Kidney epithelial cell (primary cell): Measurements from ENCODE around the gene PDCD4. TPM values are rescaled to one million over a fixed set of nuclear protein-coding genes. Genes with fewer than 3 reads are reported as not detected.

Source experiments
- DNase-seq: peaks from one replicate; pipeline ENCODE4 v3.0.0-alpha.2; 2010; ENCODE audit warnings: low read depth
- H3K27me3 ChIP-seq: 2 replicates; pipeline ENCODE4 v1.6.0; 2011; ENCODE audit warnings: low read length; ENCODE audit not compliant: control insufficient read depth, insufficient read depth
- H3K36me3 ChIP-seq: 2 replicates; pipeline ENCODE4 v1.5.1; 2011; ENCODE audit warnings: low read length; ENCODE audit not compliant: control insufficient read depth, insufficient read depth
- H3K4me3 ChIP-seq: 2 replicates; pipeline ENCODE4 v1.5.1; 2011; ENCODE audit warnings: low read depth, mild to moderate bottlenecking, control low read depth, low read length
- total RNA-seq: library from RNA; depleted of rRNA; stranded (reverse); fragments of >200 nt; gene quantifications from 2 replicates; pipeline ENCODE4 v1.2.3, GENCODE V29; 2015
- TF ChIP-seq, protein P1 (sequence below): IDR thresholded peaks from 2 replicates; pipeline ENCODE4 v1.5.1; 2011; ENCODE audit warnings: mild to moderate bottlenecking, moderate library complexity, low read length, control low read depth, inconsistent platforms; ENCODE audit not compliant: insufficient read depth, poor library complexity, severe bottlenecking

The PDCD4 gene
- total RNA-seq, 1 donor from 2014 or later, result 35.7 TPM

DNA sequence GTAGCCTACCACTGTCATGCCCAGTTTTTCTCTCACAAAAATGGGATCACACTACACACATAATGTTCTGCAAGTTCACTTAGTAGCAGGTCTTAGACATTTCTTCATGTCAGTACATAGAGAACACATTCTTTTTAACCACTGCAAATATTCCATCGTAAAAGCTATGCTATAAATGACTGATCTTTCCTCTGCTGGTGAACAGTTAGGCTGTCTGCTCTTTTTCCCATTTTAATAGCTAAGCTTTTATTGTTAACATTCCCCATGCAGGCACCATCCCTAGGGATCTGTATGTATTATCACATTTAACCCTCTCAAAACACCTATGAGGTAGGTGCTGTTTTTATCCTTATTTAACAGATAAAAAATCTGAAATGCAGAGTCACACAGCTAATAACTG is 46.2 kb upstream of the PDCD4 start:
- TF ChIP-seq, protein P1, sequence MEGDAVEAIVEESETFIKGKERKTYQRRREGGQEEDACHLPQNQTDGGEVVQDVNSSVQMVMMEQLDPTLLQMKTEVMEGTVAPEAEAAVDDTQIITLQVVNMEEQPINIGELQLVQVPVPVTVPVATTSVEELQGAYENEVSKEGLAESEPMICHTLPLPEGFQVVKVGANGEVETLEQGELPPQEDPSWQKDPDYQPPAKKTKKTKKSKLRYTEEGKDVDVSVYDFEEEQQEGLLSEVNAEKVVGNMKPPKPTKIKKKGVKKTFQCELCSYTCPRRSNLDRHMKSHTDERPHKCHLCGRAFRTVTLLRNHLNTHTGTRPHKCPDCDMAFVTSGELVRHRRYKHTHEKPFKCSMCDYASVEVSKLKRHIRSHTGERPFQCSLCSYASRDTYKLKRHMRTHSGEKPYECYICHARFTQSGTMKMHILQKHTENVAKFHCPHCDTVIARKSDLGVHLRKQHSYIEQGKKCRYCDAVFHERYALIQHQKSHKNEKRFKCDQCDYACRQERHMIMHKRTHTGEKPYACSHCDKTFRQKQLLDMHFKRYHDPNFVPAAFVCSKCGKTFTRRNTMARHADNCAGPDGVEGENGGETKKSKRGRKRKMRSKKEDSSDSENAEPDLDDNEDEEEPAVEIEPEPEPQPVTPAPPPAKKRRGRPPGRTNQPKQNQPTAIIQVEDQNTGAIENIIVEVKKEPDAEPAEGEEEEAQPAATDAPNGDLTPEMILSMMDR, result no peak
- Histone ChIP-seq H3K27me3 (no peaks in the 10 kb centered on the region), H3K4me3 (no peak overlapping the region), H3K36me3 (no peaks in the 10 kb centered on the region)
- no peak for DNase-seq

DNA sequence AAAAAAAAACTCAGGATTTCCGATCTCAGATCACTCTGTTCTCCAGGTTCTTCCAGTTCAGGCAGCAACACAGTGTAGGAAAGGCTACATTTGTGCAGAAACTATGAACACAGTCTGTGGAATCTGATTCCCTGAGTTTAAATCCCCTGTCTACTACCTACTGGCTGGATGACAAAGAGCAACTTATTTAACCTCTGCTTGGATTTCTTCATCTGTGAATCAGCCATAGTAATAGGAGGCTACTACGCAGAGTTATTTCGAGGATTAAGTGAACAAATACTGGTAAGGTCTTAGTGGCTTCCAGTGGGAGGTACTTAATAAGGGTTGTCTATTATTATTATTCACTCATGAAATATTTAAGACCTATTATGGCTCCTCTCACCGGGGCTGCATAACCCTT is 44.3 kb upstream of the PDCD4 start:
- no peak for DNase-seq
- no peak overlapping the region for H3K4me3 ChIP-seq
- TF ChIP-seq, protein P1, result no peak
- no peaks in the 10 kb centered on the region for H3K27me3 ChIP-seq
- H3K36me3 ChIP-seq, result no peaks in the 10 kb centered on the region

DNA sequence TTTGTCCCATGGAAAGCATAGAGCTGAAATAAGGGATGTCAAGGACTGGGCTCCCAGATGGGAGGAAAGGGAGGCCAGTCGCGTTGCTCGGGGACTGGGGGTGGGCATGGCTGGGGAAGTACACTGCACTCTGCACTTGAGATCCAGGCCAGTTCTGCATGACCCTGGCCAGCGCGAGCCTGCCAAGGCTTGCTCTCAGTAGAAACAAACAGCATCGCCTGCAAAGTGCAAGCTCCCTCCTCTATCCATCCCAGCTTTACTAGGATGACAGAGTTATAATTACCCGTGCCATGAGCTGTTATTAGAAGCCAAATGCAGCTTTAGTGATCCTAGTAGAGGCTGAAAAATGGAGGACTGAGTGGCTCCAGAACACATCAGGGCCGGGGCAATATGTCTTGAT is 43.9 kb upstream of the PDCD4 start:
- H3K4me3 ChIP-seq, result no peak overlapping the region
- TF ChIP-seq, protein P1, result no peak

DNA sequence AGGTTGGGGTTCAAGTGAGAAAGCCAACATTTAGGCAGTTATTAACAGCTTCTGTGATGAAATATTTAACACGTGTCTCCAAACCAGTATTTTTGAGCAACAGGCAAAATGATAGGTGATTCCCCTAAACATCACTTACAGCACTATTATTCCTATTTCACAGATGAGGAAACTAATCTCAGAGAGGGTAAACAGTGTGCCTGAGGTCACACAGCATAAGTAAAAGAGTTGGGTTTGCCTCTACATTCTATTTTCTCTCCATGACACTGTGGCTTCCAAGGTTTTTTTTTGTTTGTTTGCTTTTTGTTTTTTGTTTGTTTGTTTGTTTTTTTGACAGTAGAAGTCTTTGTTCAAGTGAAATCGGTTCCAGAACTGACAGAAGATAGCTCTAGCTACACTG is 43.2 kb upstream of the PDCD4 start:
- no peak overlapping the region for H3K4me3 ChIP-seq
- TF ChIP-seq, protein P1, result no peak
- DNase-seq, result no peak
- H3K27me3 ChIP-seq, result no peaks in the 10 kb centered on the region
- H3K36me3 ChIP-seq, result no peaks in the 10 kb centered on the region

More for the DNA sequence above, 43.9 kb upstream of the PDCD4 start:
- Histone ChIP-seq H3K36me3 (no peaks in the 10 kb centered on the region), H3K27me3 (no peaks in the 10 kb centered on the region)
- no peak for DNase-seq

- TF ChIP-seq, protein P1, result no peak
Observed at GRCh38 chr10:110829721-110830410, 41.9 kb upstream of the PDCD4 start.

More at GRCh38 chr10:110829721-110830410, 41.9 kb upstream of the PDCD4 start:
- Histone ChIP-seq H3K4me3 (no peak overlapping the region), H3K36me3 (no peaks in the 10 kb centered on the region), H3K27me3 (no peaks in the 10 kb centered on the region)
- DNase-seq, result no peak
